Hepatocyte (in vitro differentiated cells): ENCODE measurements around the gene ARHGAP30. TPM values are rescaled to one million over a fixed set of nuclear protein-coding genes. Genes with fewer than 3 reads are reported as not detected.

ENCODE experiments used
- DNase-seq: peaks from one replicate; pipeline ENCODE4 v3.0.0-alpha.2; 2016; ENCODE audit warnings: low spot score
- H2AFZ ChIP-seq: fragments of 200-600 bp; sonication (generic); 2 replicates; pipeline ENCODE4 v1.6.0; 2016; ENCODE audit warnings: antibody characterized with exemption, mild to moderate bottlenecking
- H3K27ac ChIP-seq: fragments of 200-600 bp; sonication (generic); 2 replicates; pipeline ENCODE4 v1.5.1; 2016; ENCODE audit warnings: mild to moderate bottlenecking
- H3K27me3 ChIP-seq: fragments of 200-600 bp; sonication (generic); 2 replicates; pipeline ENCODE4 v1.6.1; 2016
- H3K36me3 ChIP-seq: fragments of 200-600 bp; sonication (generic); replicated peaks from 2 replicates; pipeline ENCODE4 v1.5.1; 2016; ENCODE audit warnings: low read depth; ENCODE audit not compliant: insufficient read depth
- H3K4me1 ChIP-seq: fragments of 200-600 bp; sonication (generic); 2 replicates; pipeline ENCODE4 v1.5.1; 2016; ENCODE audit warnings: mild to moderate bottlenecking, moderate library complexity; ENCODE audit not compliant: insufficient read depth
- H3K4me2 ChIP-seq: fragments of 200-600 bp; sonication (generic); 2 replicates; pipeline ENCODE4 v1.6.0; 2016
- H3K4me3 ChIP-seq: fragments of 200-600 bp; sonication (generic); 2 replicates; pipeline ENCODE4 v1.5.1; 2016; ENCODE audit warnings: mild to moderate bottlenecking
- H3K79me2 ChIP-seq: fragments of 200-600 bp; sonication (generic); 2 replicates; pipeline ENCODE4 v1.6.0; 2017; ENCODE audit warnings: mild to moderate bottlenecking
- H3K9me2 ChIP-seq: fragments of 200-600 bp; sonication (generic); replicated peaks from 2 replicates; pipeline ENCODE4 v1.6.0; 2017; ENCODE audit warnings: mild to moderate bottlenecking; ENCODE audit not compliant: insufficient read depth
- H3K9me3 ChIP-seq: fragments of 200-600 bp; sonication (generic); 2 replicates; pipeline ENCODE4 v1.5.1; 2016; ENCODE audit warnings: low read depth, mild to moderate bottlenecking
- H4K20me1 ChIP-seq: fragments of 200-600 bp; sonication (generic); 2 replicates; pipeline ENCODE4 v1.6.0; 2016; ENCODE audit warnings: mild to moderate bottlenecking; ENCODE audit not compliant: insufficient read depth, poor library complexity, severe bottlenecking
- EZH2 ChIP-seq: fragments of 200-600 bp; sonication (generic); IDR thresholded peaks from 2 replicates; pipeline ENCODE4 v1.6.1; 2016; ENCODE audit warnings: antibody characterized with exemption, mild to moderate bottlenecking, borderline replicate concordance
- EZH2phosphoT487 ChIP-seq: fragments of 200-600 bp; sonication (generic); IDR thresholded peaks from one replicate; pipeline ENCODE4 v1.6.1; 2018; ENCODE audit warnings: antibody characterized with exemption, mild to moderate bottlenecking, low read depth, moderate library complexity; ENCODE audit not compliant: unreplicated experiment, severe bottlenecking
- WGBS: methylation state at CpG from one replicate; pipeline ENCODE4 v1.1.6; 2016; ENCODE audit warnings: low lambda C conversion rate; ENCODE audit errors: missing lambda C conversion rate; 5-methylcytosine and 5-hydroxymethylcytosine counted together
- polyA plus RNA-seq: library from polyadenylated mRNA; unstranded; fragments of >200 nt; fragmentation: Nextera tagmentation; extraction: Ambion mirVana; gene quantifications from 2 replicates; pipeline ENCODE4 v1.2.1, GENCODE V29; 2016
- total RNA-seq: library from RNA; depleted of rRNA; stranded (reverse); fragments of >200 nt; gene quantifications from 2 replicates; pipeline ENCODE4 v1.2.3, GENCODE V29; 2014
- TF ChIP-seq, protein P1 (sequence below): fragments of 200-600 bp; sonication (generic); IDR thresholded peaks from 2 replicates; pipeline ENCODE4 v1.5.1; 2016; ENCODE audit warnings: antibody characterized with exemption, mild to moderate bottlenecking; ENCODE audit not compliant: poor library complexity

ARHGAP30 gene
- total and polyA plus RNA-seq, 2 experiments from 2014 or later = 0.80 to 1.7 TPM

- Histone ChIP-seq H3K9me2 (no peaks in the 10 kb centered on the region), H3K9me3 (no peaks in the 10 kb centered on the region), H3K27ac (no peak overlapping the region), H3K4me1 (peaks cover 8% of the 10 kb centered on the region), H4K20me1 (no peaks in the 10 kb centered on the region), H3K4me2 (peak overlapping the region; percentile 88), H2AFZ (no peak overlapping the region), H3K79me2 (no peaks in the 10 kb centered on the region), H3K27me3 (no peaks in the 10 kb centered on the region), H3K4me3 (peak overlapping the region; percentile 69), H3K36me3 (no peaks in the 10 kb centered on the region)
- TF ChIP-seq EZH2phosphoT487 (no peak), EZH2 (no peak)
- TF ChIP-seq, protein P1, sequence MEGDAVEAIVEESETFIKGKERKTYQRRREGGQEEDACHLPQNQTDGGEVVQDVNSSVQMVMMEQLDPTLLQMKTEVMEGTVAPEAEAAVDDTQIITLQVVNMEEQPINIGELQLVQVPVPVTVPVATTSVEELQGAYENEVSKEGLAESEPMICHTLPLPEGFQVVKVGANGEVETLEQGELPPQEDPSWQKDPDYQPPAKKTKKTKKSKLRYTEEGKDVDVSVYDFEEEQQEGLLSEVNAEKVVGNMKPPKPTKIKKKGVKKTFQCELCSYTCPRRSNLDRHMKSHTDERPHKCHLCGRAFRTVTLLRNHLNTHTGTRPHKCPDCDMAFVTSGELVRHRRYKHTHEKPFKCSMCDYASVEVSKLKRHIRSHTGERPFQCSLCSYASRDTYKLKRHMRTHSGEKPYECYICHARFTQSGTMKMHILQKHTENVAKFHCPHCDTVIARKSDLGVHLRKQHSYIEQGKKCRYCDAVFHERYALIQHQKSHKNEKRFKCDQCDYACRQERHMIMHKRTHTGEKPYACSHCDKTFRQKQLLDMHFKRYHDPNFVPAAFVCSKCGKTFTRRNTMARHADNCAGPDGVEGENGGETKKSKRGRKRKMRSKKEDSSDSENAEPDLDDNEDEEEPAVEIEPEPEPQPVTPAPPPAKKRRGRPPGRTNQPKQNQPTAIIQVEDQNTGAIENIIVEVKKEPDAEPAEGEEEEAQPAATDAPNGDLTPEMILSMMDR = no peak
- 86% methylated on average over 9 of the region's 9 CpGs for WGBS
- DNase-seq = no peak
Measured at GRCh38 chr1:161099090-161099802, 29.6 kb upstream of the ARHGAP30 start.

DNA sequence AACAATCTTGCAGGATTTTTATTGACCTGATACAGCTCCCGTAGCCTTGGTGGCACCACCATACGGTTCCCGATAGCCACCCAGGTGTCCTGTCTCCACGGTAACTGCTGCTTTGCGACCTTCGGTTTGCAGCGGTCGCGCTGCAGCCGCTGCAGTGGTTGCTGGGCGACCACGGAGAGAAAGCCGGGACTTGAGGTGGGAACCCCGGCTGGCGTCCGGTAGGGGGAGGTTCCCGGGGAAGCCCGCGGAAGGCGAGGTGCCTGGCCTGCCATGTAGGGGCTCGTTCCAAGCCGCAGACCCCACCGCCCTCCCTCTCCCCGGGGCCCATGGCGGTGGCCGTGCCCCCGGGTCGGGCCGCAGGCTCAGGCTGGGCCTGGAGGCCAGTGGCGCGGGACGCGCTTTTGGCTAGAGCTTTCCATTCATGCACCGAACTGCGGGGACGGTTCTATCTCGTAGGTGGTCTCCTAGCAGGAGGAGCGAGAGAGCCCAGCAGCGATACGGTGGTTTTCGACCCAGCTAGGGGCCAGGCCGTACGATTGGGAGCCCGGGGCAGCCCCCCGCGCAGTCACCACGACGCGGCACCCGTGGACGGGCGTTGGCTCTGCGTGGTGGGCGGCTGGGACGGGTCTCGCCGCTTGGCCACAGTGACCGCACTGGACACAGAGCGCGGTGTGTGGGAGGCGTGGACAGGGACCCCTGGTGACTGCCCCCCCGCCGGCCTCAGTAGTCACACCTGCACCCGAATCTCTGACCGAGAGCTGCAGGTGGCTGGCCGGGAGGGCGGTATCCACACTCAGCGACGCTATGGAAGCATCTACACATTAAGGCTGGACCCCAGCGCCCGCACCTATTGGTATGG is 28.7 kb upstream of the ARHGAP30 start, which contains the start of gene KLHDC9:
Gene KLHDC9, plus strand, starts transcription at position 152 of the 859 bp plus-strand sequence. Its CDS starts 175 bp downstream, at position 327.
- 3% methylated on average over 69 of the region's 71 CpGs for WGBS
- Histone ChIP-seq H4K20me1 (no peaks in the 10 kb centered on the region), H3K9me3 (no peaks in the 10 kb centered on the region), H3K4me2 (peak within 1 kb of the TSS; percentile 88), H3K27me3 (no peaks in the 10 kb centered on the region), H3K79me2 (no peaks in the 10 kb centered on the region), H3K9me2 (no peaks in the 10 kb centered on the region), H3K36me3 (no peaks in the 10 kb centered on the region), H2AFZ (peak within 1 kb of the TSS; percentile 75), H3K27ac (peak within 1 kb of the TSS; percentile 80), H3K4me3 (peak within 1 kb of the TSS; percentile 69), H3K4me1 (peaks cover 8% of the 10 kb centered on the region)
- DNase-seq = peak; percentile 90
- TF ChIP-seq EZH2phosphoT487 (no peak), EZH2 (no peak)
- TF ChIP-seq, protein P1 = no peak

DNA sequence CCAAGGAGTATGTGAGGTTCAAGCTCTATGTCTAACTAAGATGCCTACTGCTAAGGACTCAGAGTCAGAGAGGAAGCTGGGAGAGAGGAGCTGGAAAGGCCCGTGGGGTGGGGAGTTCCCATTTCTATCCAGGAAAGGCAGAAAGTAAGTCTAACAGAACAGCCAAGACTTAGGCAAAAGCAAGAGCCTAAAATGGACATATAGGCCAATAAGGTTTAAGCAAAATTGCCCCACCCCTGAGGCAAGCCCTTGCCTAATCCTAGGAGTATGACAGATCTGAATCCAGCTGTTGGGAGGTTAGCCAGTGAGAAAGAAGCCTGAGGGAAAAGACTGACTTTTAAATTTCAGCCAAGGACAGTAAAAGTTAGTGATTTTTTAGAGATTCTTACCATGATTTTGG is 26.8 kb upstream of the ARHGAP30 start:
- Histone ChIP-seq H3K36me3 (no peaks in the 10 kb centered on the region), H3K9me2 (no peaks in the 10 kb centered on the region), H4K20me1 (no peaks in the 10 kb centered on the region), H3K9me3 (no peaks in the 10 kb centered on the region), H3K27ac (peak overlapping the region; percentile 75), H2AFZ (no peak overlapping the region), H3K27me3 (no peaks in the 10 kb centered on the region), H3K4me3 (no peak overlapping the region), H3K4me1 (peaks cover 8% of the 10 kb centered on the region), H3K79me2 (no peaks in the 10 kb centered on the region), H3K4me2 (no peak overlapping the region)
- 82% methylated on average over 1 of the region's 1 CpG for WGBS
- DNase-seq = no peak
- no peak for TF ChIP-seq EZH2phosphoT487
- no peak for TF ChIP-seq EZH2
- TF ChIP-seq, protein P1 = no peak
